SKM-1 (cell line): ENCODE results near the gene SUSD3.

Experiments
- DNase-seq: peaks from one replicate; lab custom pipeline; 2025; ENCODE audit not compliant: unreplicated experiment; lab: John Stamatoyannopoulos, UW

Gene SUSD3

DNA sequence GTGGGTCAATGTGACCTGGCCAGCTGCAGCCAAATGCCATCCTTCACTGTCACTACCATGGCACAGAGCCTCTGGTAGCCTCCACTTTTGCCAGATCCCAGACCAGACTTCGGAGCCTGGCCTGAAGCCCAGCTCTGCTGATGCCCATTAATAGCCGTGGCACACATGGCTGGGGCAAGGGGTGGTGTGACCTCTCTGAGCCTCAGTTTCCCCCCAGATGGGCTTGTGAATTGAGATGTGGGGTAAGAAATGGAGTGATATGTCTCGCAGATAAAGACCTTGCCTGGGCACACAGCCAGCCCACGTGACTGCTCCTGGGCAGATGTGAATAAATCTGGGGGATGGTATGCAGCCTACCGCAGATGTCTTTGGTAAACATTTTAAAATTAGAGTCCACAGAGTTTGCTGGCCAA lies 13.9 kb downstream of the SUSD3 start:
- DNase-seq, result no peak

DNA sequence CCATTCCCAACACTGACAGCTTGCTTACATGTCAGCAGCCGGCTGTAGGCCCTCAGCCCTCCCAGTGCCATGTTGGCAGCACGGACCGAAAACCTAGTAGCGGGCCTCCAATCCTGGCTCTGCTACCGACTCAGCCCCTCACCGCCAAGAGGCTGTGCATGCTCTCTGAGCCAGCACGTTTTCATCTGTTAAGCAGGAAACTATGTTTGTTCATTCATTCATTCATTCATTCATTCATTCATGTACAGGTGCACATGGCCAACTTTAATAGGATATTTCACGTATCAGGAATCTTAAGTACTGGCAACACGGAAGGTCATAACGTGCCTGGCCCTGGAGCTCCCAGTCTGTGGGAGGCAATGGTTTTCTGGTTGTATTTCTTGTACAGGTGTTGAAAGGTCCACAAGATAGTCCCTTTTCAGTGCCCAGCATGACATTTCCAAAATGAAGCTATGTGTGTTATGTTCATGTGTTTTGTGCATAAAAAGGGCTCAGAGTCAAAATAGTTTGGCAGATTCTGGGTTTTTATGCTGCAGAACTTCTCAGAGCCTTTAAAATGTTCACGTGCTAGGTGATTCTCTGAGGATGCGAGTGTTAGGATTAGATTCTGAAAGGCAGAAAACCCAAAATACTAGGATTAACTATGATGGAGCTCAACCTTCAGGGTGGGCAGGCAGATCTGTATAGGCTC lies 17.7 kb downstream of the SUSD3 start:
- no peak for DNase-seq

DNA sequence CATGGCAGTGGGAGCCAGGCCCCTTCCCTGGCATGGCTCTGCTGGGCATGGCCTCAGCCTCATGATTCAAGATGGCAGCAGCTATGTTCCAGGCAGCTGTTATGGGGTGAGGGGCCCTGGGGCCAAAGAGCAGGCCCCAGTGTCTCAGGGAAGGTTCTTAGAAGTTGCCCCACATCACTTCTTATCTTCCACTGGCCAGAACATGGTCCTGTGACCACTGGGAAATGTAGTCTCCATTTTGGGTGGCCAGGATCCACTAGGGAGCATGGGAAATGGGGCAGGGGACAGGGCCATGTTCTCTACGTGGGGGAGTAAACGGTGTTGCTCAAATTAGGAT lies 18.3 kb downstream of the SUSD3 start:
- DNase-seq, result no peak

DNA sequence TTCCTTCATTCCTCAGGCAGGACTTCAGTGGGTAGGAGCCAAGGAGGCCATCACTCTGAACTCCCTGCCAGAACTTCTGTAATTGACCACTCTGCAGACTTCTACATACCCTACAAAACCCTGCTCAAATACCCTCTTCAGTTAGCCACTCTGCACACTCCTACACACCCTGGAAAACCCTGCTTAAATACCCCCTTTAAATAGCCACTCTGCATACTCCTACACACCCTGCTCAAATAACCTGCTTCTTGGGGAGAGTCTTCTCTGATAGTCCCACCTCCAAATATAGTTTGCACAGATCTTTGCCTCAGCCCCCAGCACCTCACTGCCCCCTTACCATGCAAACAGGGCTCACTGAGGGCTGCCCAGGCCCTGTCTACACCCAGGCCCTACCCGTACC lies 18.9 kb downstream of the SUSD3 start:
- no peak for DNase-seq

DNA sequence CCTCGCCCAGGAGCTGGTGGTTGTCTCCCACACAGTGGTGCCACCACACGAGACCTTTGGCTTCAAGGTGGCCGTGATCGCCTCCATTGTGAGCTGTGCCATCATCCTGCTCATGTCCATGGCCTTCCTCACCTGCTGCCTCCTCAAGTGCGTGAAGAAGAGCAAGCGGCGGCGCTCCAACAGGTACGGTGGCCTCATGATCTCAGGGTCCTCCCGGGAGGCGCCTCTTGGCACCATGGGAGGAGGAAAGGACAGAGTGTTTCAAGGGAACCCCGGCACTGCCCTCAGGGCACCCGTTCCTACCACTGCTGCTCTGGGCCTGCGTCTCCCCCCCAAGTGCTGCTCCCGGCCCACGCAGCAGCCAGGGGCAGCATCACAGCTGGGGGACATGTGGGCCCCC lies 19.3 kb downstream of the SUSD3 start:
- DNase-seq, result no peak

DNA sequence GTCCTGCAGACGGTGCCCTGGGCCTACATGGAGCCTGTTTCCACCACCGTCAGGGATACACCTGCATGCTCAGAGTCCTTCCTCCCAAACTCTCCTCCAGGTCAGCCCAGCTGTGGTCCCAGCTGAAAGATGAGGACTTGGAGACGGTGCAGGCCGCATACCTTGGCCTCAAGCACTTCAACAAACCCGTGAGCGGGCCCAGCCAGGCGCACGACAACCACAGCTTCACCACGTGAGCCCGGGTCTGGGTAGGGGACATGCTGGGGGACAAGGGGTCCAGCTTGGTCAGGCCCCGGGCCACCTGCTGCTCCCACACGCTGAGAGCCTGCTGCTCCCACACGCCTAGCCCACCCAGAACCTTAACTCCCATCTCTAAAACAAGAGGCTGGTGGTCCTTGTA lies 20.9 kb downstream of the SUSD3 start:
- no peak for DNase-seq

DNA sequence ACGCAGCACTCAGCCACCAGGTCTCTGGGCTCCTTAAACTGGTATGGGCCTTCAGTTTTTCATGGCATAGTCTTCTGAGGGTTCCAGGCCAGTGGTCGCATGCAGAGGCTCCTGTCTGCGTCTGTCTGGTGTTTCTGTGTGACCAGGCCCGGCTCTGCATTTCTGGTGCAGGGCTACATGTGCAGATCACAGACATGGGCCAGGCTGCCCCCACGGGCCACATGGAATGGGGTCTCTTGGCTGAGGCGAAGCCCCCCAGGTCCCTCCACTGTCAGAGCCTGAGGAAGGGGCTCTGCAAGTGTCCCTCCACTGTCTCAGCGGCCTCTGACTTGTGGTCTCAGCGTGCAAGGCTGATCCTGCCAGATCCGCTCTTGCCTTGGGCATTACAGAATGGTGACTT lies 21.9 kb downstream of the SUSD3 start:
- no peak for DNase-seq

DNA sequence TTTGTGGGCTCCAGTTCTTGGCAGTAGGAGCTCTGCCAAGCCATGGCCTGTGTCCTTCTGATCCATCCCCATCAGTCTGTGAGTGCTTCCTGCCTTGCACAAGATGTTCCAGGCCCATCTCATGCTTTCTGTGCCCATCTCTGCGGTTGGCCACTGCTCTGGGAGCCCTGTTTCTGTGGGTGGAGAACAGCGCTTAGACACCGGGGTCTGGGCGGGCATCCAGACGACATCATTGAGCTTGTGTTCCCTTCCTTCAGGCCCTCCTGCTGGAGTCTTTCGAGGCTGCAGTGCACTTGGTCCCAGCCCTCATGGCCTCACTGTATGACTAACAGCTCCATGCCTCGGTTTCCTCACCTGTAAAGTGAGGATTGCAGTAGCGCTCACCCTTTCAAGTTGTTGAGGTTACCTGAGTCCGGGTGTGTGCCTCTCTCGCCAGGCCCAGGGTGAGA lies 22.6 kb downstream of the SUSD3 start:
- no peak for DNase-seq

DNA sequence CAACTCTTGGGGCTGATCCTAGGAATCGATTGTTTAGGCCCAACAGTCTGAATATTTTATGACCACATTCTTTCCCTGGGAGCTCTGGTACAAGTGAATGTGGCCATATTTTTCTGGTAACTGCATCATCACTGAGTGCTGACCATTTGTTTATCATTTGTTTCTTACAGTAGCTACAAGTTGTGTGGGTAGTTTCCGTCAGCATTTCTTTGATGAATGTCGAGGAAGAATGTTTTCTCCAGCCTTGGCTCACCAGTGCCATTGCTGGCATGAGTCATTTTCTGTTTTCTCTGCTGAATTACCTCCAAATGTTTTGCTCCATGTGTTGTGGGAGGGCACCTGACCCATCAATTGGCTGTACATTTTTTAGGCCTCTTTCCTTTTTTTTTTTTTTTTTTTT lies 23.4 kb downstream of the SUSD3 start:
- DNase-seq, result no peak

DNA sequence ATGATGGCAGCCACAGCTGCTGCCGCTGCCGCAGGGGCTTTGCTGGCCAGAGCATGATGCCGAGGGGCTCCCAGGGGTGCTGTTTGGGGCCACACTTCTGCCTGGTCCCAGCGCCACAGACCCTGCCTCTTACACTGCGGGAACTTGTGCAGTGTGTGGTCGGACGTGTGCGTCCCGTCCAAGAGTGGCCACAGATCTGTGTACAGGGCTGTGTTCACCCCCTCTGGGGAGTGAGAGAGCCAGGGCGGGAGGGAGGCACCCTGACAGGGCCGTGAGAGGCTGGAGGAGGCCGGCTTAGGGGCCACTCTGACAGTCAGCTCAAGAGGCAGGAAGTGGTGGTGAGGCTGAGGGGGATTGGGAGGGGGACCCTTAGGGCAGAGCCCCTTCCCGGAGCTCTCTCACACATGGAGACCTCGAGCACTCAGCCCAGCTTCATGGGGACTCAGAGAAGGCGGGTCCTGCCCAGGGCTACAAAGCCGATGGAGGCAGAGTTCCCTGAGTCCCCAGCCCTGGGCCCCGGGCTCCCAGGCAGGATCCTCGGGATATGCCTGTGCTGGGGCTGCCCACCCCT lies 24.4 kb downstream of the SUSD3 start:
- no peak for DNase-seq

DNA sequence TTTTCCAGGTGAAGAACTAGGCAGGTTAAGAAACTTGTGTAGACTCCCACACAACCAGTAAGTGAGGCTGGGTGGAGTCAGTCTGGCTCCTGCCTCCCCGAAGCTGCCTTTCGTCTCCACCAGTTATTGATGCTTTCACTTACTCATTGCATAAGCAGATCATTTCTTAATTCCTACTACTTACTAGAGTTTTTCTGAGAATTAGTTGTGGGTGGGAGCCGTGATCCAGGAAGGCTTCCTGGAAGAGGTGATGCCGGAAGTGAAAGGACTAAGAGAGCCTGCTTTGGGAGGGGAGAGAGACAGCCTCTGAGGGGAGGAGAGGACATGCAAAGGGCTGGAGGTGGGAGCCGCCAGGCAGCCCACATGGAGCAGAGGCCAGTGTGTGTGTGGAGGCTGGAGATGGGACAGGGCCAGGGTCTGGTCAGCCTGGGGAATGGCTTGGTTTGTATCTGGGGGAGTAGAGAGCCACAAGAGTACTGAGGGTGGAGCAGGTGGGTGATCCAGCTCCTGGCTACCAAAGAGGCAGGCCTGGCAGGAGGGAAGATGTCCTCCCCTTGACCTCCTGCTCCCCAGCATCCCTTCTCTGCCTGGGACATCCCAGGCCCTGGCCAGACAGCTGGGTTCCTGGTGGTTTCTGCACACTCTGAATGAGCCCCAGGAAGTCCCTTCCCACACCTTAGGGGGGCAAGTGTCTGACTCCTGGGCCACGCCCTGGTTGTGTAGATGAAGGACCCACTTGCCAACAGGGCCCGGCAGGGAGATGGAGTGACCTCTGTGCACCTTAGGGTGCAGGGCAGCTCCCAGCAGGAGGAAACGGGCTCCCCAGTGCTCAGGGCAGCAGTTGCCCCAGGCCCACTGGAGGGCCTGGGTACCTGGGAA lies 25.3 kb downstream of the SUSD3 start:
- DNase-seq, result no peak

DNA sequence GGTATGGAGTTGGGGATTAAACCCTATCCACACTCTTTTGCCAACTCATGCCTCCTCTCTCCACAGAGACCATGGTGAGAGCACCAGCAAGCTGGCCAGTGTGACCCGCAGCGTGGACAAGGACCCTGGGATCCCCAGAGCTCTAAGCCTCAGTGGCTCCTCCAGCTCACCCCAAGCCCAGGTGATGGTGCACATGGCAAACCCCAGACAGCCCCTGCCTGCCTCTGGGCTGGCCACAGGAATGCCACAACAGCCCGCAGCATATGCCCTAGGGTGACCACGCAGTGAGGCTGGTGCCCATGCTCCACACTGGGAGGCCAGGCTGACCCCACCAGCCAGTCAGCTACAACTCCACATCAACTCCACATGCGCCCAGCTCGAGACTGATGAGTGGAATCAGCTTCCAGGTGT lies 26.0 kb downstream of the SUSD3 start:
- DNase-seq, result no peak

DNA sequence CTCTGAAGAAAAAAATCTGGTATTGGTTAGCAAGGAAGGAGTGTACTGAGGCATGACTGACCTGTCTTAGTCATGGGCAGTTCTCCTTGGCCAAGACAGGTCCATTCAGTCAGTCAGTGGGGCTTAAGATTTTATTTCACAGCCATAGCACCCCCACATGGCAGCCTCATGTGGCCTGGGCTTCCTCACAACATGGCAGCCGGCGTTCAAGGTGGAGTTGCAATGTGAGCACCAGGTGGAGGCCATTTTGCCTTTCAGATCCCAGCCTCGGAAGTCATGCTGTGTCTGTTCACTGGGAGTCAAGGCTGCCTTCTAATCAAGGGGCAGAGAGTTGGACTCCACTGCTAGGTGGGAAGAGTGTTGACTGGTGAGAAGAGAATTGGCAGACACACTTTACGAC lies 27.2 kb downstream of the SUSD3 start:
- no peak for DNase-seq

DNA sequence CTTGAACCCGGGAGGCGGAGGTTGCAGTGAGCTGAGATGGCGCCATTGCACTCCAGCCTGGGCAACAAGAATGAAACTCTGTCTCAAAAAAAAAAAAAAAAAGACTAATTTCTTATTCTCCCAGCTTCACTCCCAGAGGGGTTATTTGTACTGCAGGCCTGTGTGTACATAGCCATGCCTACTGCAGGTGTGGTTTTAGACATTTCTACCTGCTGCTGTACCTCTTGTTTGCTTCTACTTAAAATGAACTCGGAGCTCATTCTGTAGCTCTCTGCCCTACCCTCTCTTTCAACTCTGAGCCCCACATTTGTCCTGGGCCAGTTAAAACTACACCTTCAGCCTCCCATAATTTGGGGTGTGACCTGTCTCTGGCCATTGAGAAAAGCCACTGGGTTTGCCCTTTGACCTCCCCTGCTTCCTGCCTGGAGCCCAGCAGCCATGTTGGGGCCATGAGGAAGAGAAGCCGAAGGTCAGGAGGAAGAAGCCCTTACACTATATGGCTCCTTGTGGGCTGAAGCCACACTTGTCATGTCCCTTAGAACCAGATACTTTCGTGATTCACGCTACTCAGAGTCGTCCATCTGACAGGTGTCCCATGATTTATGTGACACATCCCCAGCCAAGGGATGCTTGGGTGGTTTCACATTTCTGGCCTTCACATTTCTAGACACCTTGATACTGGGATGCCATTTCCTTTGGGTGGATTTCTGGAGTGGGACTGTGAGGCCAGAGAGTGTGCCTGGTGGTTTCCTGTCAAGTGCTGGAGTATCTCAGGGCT lies 28.1 kb downstream of the SUSD3 start:
- DNase-seq, result no peak

DNA sequence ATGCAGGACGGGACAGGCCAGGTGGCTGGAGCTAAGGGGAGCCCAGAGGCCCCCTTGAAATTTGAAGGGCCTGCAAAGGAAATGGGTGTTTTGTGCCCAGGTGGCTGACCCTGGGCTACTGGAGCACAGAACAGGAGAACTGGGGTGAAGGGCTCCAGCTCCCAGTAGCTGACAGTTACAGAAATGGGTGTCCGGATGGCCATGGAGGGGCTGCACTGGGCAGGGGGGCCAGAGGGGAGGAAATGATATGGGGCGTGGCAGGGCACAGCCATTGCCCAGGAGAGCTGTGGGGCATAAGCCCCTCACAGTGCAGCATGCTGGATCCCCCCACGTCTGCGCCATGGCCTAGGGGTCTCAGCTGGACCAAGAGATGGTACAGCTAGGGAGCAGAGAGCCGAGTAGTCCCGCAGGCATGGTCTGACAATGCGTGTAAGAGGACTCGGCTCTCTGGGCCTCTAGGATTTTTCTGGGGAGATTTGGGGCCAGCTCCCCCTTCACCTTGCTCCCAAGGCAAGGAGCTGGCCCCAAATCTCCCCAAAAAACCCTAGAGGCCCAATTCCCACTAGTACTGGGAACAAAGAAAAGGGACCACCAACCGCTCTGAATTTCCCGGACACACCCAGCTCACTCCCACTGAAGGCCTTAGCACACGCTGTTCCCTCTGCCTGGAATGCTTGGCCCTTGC lies 29.6 kb downstream of the SUSD3 start:
- DNase-seq, result no peak

DNA sequence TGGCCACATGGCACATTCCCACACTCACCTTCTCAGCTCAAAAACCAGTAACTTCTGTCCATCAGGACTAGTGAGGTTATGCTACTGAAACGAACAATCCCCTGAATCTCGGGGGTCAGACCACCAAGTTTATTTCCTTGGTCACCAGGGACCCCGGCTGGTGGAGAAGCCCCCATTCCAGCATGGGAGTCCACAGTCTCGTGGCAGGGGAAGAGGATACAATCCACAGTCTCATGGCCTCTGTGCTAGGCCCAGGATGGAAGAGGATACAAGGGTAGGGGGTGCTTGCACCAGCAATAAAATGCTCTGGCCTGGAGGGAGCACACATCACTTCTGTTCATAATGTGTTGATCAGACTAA lies 30.1 kb downstream of the SUSD3 start:
- no peak for DNase-seq

DNA sequence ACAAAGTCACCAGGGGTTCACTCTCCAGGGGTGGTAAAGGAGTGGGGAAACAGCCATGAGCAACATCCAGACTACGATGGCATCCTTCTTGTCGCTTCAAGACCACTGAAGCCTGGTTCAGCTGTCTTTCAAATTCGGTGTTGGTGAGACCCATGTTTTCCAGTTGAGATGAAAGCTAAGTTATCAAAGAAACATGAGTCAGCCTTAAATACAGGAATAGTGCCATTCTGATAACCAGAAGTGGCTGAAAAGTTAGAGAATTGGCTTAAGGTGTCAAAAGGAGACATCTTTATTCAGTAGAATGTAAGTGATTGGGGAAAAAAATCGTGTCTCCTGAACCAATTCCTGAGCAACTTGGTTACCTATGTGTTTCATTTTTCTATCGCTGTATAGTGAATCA lies 30.5 kb downstream of the SUSD3 start:
- DNase-seq, result no peak

DNA sequence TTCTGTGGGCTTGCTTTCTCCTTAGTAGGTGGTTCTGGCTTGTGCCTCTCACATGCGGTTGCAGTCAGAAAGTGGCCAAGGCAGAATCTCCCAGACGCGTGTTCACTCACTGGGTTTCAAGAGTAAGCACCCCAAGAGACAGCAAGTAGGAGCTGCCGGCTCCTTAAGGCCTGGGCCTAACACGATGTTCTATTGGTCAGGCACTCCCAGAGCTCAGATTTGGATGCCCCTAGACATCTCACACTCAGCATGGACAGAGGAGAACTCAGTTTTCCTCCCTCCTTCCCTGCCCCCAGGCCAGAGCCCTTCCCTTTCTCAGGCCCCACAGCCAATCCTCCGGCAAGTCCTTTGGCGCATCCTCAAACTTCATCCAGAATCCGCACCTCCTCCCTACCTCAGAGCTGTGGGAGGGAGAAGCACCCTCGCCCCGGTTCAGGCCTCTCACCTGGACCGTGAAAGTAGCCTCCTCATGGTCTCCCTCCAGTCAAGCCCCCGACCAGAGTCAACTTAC lies 31.0 kb downstream of the SUSD3 start:
- no peak for DNase-seq

DNA sequence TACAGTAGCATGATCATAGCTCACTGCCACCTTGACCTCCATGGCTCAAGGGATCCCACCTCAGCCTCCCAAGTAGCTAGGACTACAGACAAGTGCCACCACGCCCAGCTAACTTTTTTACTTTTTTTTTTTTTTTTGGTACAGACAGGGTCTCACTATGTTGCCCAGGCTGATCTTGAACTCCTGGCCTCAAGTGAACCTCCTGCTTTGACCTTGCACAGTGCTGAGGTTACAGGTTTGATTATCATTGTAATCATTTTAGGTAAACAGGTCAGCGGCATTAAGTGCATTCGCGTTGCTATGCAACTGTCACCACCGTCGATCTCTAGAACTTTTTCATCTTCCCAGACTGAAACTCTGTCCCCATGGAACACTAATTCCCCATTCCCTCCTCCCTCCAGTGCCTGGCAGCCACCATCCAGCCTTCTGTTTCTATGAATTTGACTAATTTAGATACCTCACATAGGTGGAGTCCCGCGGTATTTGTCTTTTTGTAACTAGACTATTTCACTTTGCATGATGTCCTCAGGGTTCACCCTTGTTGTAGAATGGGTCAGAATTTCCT lies 31.7 kb downstream of the SUSD3 start:
- DNase-seq, result no peak

DNA sequence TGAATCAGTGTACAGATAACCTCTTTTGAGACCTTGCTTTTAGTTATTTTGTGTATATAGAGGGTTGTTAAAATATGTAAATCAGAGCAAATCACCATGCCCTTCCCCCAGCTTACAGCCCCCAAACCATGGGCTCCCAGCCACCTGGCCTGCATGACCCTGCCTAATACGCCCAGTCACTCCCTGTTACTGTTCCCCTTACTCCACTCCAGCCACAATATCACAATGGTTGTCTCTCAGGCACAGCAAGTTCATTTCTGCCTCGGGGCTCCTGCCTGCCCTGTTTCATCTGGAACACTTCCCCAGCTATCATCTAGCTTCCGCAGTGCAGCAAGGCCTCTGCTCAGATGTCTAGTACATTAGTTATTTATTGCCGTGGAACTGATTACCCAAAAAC lies 32.6 kb downstream of the SUSD3 start:
- DNase-seq, result no peak
